Sigmoid colon (tissue), 4 donors: Measurements from ENCODE around the gene TF.

Source experiments
- CTCF ChIP-seq, 4 experiments: fragments of 450-650 bp in 3 of 4; fragments of 200-600 bp in 1 of 4; IDR thresholded peaks; one replicate each; pipeline ENCODE4 v1.5.1; 2016 to 2019; ENCODE audit warnings: antibody characterized with exemption in 4 of 4, mild to moderate bottlenecking in 3 of 4, moderate library complexity in 2 of 4
- EP300 ChIP-seq, 4 donors: sonication (generic); formaldehyde crosslinking; IDR thresholded peaks; one replicate each; pipeline ENCODE4 v1.6.1; 2017; ENCODE audit warnings: antibody characterized with exemption in 4 of 4
- POLR2A ChIP-seq, 2 donors: fragments of 450-650 bp; IDR thresholded peaks; one replicate each; pipeline ENCODE4 v1.6.1; 2016; ENCODE audit warnings: antibody characterized with exemption in 2 of 2, mild to moderate bottlenecking in 2 of 2, moderate library complexity in 2 of 2

GRCh38 chr3:133746712-133747066, 496 bp downstream of the TF start:
- no peak for TF ChIP-seq POLR2A (IDR thresholded peaks at IDR 0.05)
- no peak for TF ChIP-seq CTCF (IDR thresholded peaks at IDR 0.05)
- TF ChIP-seq EP300 (IDR thresholded peaks at IDR 0.05): no peak
